ENCODE measurements around the gene FOXO3.
"Not testable (repeated sequence)": the region's sequence is repeated elsewhere in the genome, so short reads cannot be mapped to it uniquely, and the experiment has no call there.

FOXO3 gene

DNA sequence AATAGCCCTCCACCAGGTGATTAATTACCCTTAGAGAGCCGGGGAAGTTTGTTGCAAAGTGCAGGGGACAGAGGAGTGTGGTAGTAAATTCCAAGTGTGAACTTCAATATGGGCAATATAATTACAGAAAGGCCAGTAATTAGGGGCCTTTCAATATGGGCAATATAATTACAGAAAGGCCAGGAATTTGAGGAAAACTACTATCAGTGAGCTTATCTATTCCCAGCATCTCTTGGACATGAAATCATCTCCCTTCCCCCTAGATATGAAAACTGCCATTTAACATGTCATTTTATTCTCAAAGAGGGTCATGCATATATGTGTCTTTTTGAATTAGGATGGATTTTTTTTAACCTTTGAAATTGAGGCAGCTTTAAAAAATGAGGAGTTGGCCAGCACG is 102.0 kb downstream of the FOXO3 start:
- Histone ChIP-seq H3K9ac (no peak overlapping the region), H4K20me1 (peaks cover 30 to 95% (median 83%) of the 10 kb centered on the region in 11 experiments; a peak in 19 of 22 replicates), H3K4me2 (no peak overlapping the region), H3K36me3 (peaks cover 26 to 70% (median 46%) of the 10 kb centered on the region in 11 experiments), H3K27ac (no peak overlapping the region), H3K27me3 (no peaks in the 10 kb centered on the region), H3K9me3 (replicated peaks in 1 of 11) (no peaks in the 10 kb centered on the region; a peak in 1 of 22 replicates), H3K4me3 (no peak overlapping the region), H3K4me1 (peaks cover 0 to 21% (median 0%) of the 10 kb centered on the region in 10 experiments; a peak in 2 of 20 replicates)
- no peak for TF ChIP-seq Cebpa-rat (IDR thresholded peaks at IDR 0.05)

DNA sequence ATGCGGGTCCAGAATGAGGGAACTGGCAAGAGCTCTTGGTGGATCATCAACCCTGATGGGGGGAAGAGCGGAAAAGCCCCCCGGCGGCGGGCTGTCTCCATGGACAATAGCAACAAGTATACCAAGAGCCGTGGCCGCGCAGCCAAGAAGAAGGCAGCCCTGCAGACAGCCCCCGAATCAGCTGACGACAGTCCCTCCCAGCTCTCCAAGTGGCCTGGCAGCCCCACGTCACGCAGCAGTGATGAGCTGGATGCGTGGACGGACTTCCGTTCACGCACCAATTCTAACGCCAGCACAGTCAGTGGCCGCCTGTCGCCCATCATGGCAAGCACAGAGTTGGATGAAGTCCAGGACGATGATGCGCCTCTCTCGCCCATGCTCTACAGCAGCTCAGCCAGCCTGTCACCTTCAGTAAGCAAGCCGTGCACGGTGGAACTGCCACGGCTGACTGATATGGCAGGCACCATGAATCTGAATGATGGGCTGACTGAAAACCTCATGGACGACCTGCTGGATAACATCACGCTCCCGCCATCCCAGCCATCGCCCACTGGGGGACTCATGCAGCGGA is 102.9 kb downstream of the FOXO3 start:
- peaks cover 35 to 72% (median 55%) of the 10 kb centered on the region in 11 experiments for H3K36me3 ChIP-seq
- H3K9ac ChIP-seq; H3K27ac ChIP-seq; H3K9me3 ChIP-seq (replicated peaks in 1 of 11); H3K4me3 ChIP-seq; H3K4me2 ChIP-seq; H3K27me3 ChIP-seq: not testable (repeated sequence)
- H4K20me1 ChIP-seq: peaks cover 31 to 95% (median 83%) of the 10 kb centered on the region in 11 experiments; a peak in 19 of 22 replicates
- H3K4me1 ChIP-seq: peaks cover 0 to 21% (median 0%) of the 10 kb centered on the region in 10 experiments; a peak in 2 of 20 replicates

DNA sequence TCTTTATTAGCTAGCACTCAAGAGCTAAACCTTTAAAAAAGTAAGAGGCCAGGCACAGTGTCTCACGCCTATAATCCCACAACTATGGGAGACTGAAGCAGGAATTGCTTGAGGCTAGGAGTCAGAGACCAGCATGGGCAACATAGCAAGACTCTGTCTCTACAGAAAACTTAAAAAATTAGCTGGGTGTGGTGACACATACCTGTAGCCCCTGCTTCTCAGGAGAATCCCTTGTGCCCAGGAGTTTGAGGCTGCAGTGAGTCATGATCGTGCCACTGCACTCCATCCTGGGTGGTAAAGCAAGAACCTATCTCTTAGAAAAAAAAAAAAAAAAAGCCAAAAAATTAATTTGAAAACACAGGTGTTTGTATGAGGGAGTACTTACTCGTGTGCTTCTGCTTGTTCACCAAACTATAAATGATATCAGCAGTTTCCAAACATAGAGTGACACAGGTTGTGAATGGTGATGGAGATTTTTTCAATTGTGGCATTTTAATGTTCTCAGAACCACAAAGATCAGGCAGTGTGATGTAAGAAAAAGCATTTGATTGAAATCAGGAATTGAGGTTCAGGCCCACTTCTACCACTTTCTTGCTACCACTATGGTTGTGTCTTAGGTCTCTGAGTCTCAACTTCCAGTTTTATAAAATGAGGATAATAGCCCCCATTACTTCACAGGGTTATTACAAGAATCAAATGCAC is 104.9 kb downstream of the FOXO3 start:
- Histone ChIP-seq H3K9ac (no peak overlapping the region), H3K27me3 (no peaks in the 10 kb centered on the region), H4K20me1 (peaks cover 42 to 95% (median 85%) of the 10 kb centered on the region in 11 experiments), H3K9me3 (replicated peaks in 1 of 11) (no peaks in the 10 kb centered on the region; a peak in 1 of 22 replicates), H3K36me3 (peaks cover 40 to 87% (median 68%) of the 10 kb centered on the region in 11 experiments), H3K4me2 (no peak overlapping the region), H3K4me1 (peaks cover 0 to 27% (median 0%) of the 10 kb centered on the region in 10 experiments; a peak in 5 of 20 replicates), H3K4me3 (no peak overlapping the region), H3K27ac (no peak overlapping the region)
- no peak for TF ChIP-seq Cebpa-rat (IDR thresholded peaks at IDR 0.05)

DNA sequence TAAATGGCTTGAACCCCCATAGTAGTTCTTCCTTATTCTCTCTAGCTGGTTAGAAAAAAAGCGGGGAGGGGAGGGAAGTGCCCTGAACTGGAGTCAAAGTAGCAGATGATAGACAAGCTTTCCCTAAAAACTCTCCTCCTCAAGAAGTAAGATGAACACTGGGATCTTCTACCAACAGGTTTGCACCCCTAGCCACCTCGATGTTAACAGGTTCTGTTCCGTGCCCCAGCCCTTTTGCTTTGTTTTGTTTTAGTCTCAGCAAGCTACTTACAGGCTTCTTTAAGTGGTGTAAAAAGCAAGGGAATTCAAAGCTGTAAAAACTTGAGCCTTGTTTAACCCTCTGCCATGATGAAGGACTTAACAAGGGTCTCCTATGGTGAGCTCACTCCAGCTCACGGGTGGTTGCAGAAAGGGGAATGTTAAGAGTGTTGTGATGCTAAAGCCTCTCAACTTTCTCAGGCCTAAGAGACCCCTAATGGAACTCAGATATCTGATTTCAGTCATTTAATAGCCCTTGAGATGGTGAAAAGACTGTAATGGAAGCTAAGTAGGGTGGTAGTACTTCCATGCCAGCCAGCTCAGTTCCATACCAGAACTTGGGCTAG is 106.0 kb downstream of the FOXO3 start:
- H3K36me3 ChIP-seq: peaks cover 40 to 90% (median 68%) of the 10 kb centered on the region in 11 experiments
- no peak overlapping the region for H3K9ac ChIP-seq
- no peak overlapping the region for H3K27ac ChIP-seq
- no peaks in the 10 kb centered on the region; a peak in 1 of 22 replicates for H3K9me3 ChIP-seq (replicated peaks in 1 of 11)
- no peak overlapping the region for H3K4me2 ChIP-seq
- peaks cover 0 to 38% (median 1%) of the 10 kb centered on the region in 10 experiments; a peak in 10 of 20 replicates for H3K4me1 ChIP-seq
- TF ChIP-seq Cebpa-rat (IDR thresholded peaks at IDR 0.05): no peak
- H4K20me1 ChIP-seq: peaks cover 44 to 95% (median 85%) of the 10 kb centered on the region in 11 experiments
- no peaks in the 10 kb centered on the region for H3K27me3 ChIP-seq
- H3K4me3 ChIP-seq: no peak overlapping the region

DNA sequence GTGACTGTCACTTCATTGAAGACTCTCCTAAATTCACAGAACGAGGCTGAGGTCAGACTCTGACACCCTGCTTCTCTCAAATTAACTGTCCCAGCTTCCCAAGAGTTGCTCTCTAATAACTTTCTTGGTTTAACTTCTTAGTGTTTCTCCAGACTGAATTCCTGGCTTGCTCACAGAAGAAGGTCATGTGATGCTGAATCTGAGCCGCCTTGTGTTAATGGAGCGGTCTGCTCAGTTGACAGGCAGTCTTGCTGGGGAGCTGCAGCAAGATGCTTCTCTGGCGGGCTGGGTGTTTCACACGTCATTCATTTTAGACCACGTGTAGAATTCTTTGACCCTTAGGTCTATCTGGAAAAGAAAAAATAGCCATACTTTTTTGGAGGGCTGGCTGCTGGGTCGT is 107.3 kb downstream of the FOXO3 start:
- no peak overlapping the region for H3K4me3 ChIP-seq
- H3K4me1 ChIP-seq: peaks cover 0 to 45% (median 6%) of the 10 kb centered on the region in 10 experiments; a peak in 10 of 20 replicates
- H4K20me1 ChIP-seq: peaks cover 48 to 95% (median 86%) of the 10 kb centered on the region in 11 experiments
- no peak overlapping the region for H3K9ac ChIP-seq
- no peaks in the 10 kb centered on the region for H3K27me3 ChIP-seq
- H3K36me3 ChIP-seq: peaks cover 39 to 79% (median 61%) of the 10 kb centered on the region in 11 experiments
- no peak for TF ChIP-seq Cebpa-rat (IDR thresholded peaks at IDR 0.05)
- H3K27ac ChIP-seq: no peak overlapping the region
- H3K4me2 ChIP-seq: no peak overlapping the region
- H3K9me3 ChIP-seq (replicated peaks in 1 of 11): no peaks in the 10 kb centered on the region; a peak in 1 of 22 replicates

DNA sequence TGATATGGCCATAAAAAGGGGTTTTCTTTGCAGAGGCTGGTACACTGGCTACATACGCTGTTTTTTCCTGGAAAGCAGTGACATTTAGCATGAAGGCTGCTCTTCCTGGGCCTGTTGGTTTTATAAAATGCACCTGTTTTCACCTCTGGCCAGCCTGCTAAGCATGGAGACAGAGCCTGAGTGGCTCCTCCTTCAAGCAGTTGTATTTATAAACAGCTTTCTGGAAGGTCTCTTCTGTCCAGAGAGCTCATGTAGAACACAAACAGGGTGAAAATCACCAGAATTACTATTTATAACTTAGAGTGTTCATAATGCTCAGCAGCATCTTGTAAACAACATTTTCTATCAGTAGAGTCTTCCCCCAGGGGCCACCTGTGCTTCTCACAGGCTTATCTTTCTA is 109.0 kb downstream of the FOXO3 start:
- H3K4me1 ChIP-seq: peaks cover 0 to 62% (median 6%) of the 10 kb centered on the region in 10 experiments; a peak in 10 of 20 replicates
- no peak overlapping the region for H3K4me3 ChIP-seq
- H3K9me3 ChIP-seq (replicated peaks in 1 of 11): no peaks in the 10 kb centered on the region
- no peak overlapping the region for H3K27ac ChIP-seq
- H3K27me3 ChIP-seq: no peaks in the 10 kb centered on the region
- H4K20me1 ChIP-seq: peaks cover 61 to 100% (median 99%) of the 10 kb centered on the region in 11 experiments
- H3K4me2 ChIP-seq: peak overlapping the region in 1 of 11 experiments; percentile 28; a peak in 1 of 22 replicates
- TF ChIP-seq Cebpa-rat (IDR thresholded peaks at IDR 0.05): no peak
- peaks cover 30 to 83% (median 54%) of the 10 kb centered on the region in 11 experiments for H3K36me3 ChIP-seq
- no peak overlapping the region for H3K9ac ChIP-seq

DNA sequence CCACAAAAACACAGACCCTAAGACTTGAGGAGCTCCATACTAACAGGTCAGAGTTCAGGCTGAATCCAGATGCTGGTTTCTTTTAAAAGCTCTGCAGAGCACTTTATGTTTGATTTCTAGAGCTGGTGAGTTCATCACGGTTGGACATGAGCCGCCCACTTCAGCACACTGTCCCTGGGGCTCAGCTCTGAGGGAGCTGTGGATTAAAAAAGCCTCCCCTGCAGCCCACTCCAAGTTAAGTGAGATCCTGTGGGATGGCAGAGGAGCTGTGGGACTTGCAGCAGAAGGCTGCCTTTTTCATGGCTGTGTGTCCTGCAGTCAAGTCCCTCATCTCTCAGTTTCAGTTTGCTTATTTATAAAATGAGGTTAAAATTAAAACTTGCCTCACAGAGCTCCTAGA is 110.5 kb downstream of the FOXO3 start:
- H3K4me3 ChIP-seq: no peak overlapping the region
- no peaks in the 10 kb centered on the region for H3K9me3 ChIP-seq (replicated peaks in 1 of 11)
- H3K27me3 ChIP-seq: no peaks in the 10 kb centered on the region
- H3K4me1 ChIP-seq: peaks cover 0 to 73% (median 11%) of the 10 kb centered on the region in 10 experiments; a peak in 13 of 20 replicates
- no peak for TF ChIP-seq Cebpa-rat (IDR thresholded peaks at IDR 0.05)
- H3K27ac ChIP-seq: no peak overlapping the region
- H3K9ac ChIP-seq: peak overlapping the region in 2 of 11 experiments; percentile 4; a peak in 1 of 22 replicates
- peak overlapping the region in 3 of 11 experiments; percentile 18 to 81 (median 49); a peak in 4 of 22 replicates for H3K4me2 ChIP-seq
- H3K36me3 ChIP-seq: peaks cover 17 to 82% (median 44%) of the 10 kb centered on the region in 11 experiments
- peaks cover 73 to 100% (median 100%) of the 10 kb centered on the region in 11 experiments for H4K20me1 ChIP-seq

DNA sequence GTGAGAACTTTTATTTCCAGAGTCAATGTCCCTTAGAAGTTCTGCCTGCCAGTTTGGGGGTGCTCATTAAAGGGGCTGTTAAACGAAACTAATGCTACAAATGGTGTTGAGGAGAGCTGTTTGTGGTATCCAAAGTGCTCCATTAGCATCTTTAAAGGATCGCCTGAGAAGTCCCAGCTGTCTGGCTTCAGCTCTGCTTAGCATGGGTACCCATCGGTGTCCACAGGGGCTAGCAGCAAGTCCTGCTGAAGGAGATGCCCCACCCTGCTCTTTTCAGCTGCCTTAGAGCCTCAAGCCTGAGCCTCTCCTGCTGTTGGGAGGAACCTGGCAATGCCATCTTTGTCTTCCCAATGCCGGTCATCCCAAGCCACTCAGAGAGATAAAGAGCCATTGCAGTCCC is 111.1 kb downstream of the FOXO3 start:
- no peak overlapping the region for H3K4me3 ChIP-seq
- H3K27ac ChIP-seq: no peak overlapping the region

More for the DNA sequence above, 111.1 kb downstream of the FOXO3 start:
- no peak for TF ChIP-seq Cebpa-rat (IDR thresholded peaks at IDR 0.05)
- H3K9me3 ChIP-seq (replicated peaks in 1 of 11): no peaks in the 10 kb centered on the region
- peak overlapping the region in 4 of 11 experiments; percentile 26 to 81 (median 60); a peak in 7 of 22 replicates for H3K4me2 ChIP-seq
- peaks cover 79 to 100% (median 100%) of the 10 kb centered on the region in 11 experiments for H4K20me1 ChIP-seq
- H3K9ac ChIP-seq: peak overlapping the region in 1 of 11 experiments; percentile 11; a peak in 1 of 22 replicates
- peaks cover 0 to 75% (median 11%) of the 10 kb centered on the region in 10 experiments; a peak in 13 of 20 replicates for H3K4me1 ChIP-seq
- no peaks in the 10 kb centered on the region for H3K27me3 ChIP-seq
- H3K36me3 ChIP-seq: peaks cover 12 to 82% (median 39%) of the 10 kb centered on the region in 11 experiments

Measured in BLaER1 treated with 17β-estradiol and CSF1 and Interleukin-3, amounts not matched to agents 10 nM and 100 nM (cell line).